OCI-LY7 (cell line): Measurements from ENCODE around the gene ZYG11B.
"Not testable (repeated sequence)": the region's sequence is repeated elsewhere in the genome, so short reads cannot be mapped to it uniquely, and the experiment has no call there.

Experiments
- EZH2phosphoT487 ChIP-seq: fragments of 200-600 bp; sonication (generic); IDR thresholded peaks from 2 replicates; pipeline ENCODE4 v1.6.1; 2018; ENCODE audit warnings: low read depth, borderline replicate concordance, mild to moderate bottlenecking, mixed run types, antibody characterized with exemption, low read length, moderate library complexity, mixed read lengths
- TF ChIP-seq, protein P1 (sequence below): fragments of 200-600 bp; sonication (generic); conservative IDR thresholded peaks from 2 replicates; pipeline ENCODE4 v1.5.1; 2014; ENCODE audit warnings: mild to moderate bottlenecking, antibody characterized with exemption, low read length, moderate library complexity, mixed read lengths

DNA sequence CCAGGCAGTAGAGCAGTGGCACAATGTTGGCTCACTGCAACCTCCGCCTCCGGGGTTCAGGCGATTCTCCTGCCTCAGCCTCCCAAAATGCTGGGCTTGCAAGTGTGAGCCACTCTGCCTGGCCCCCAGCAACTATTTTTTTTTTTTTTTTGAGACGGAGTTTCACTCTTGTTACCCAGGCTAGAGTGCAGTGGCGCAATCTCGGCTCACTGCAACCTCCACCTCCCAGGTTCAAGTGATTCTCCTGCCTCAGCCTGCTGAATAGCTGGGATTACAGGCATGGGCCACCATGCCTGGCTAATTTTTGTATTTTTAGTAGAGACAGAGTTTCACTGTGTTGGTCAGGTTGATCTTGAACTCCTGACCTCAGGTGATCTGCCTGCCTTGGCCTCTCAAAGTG lies 23.9 kb downstream of the ZYG11B start:
- TF ChIP-seq, protein P1, sequence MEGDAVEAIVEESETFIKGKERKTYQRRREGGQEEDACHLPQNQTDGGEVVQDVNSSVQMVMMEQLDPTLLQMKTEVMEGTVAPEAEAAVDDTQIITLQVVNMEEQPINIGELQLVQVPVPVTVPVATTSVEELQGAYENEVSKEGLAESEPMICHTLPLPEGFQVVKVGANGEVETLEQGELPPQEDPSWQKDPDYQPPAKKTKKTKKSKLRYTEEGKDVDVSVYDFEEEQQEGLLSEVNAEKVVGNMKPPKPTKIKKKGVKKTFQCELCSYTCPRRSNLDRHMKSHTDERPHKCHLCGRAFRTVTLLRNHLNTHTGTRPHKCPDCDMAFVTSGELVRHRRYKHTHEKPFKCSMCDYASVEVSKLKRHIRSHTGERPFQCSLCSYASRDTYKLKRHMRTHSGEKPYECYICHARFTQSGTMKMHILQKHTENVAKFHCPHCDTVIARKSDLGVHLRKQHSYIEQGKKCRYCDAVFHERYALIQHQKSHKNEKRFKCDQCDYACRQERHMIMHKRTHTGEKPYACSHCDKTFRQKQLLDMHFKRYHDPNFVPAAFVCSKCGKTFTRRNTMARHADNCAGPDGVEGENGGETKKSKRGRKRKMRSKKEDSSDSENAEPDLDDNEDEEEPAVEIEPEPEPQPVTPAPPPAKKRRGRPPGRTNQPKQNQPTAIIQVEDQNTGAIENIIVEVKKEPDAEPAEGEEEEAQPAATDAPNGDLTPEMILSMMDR, result not testable (repeated sequence)
- TF ChIP-seq EZH2phosphoT487, result not testable (repeated sequence)
